ENCODE measurements around the gene ERBB4.

Gene ERBB4

DNA sequence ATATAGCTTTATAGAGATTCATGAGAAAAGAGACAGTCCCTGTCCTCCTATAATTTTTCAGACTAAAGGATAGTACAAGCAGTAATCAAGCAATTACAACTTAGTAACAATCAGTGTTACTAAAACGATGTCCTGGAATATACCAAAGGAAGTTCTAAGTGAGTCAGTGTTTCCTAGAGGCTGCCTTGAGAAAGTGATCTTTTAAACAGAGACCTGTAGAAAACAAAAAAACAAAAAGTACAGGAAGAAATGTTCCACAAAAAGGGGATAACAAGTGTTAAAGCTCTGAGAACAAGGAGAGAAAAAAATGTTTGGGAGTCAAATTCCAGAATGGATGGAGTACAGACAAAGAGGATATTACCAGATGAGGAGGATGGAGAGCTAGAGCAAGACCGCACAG lies 556.4 kb downstream of the ERBB4 start:
- no peak for DNase-seq

DNA sequence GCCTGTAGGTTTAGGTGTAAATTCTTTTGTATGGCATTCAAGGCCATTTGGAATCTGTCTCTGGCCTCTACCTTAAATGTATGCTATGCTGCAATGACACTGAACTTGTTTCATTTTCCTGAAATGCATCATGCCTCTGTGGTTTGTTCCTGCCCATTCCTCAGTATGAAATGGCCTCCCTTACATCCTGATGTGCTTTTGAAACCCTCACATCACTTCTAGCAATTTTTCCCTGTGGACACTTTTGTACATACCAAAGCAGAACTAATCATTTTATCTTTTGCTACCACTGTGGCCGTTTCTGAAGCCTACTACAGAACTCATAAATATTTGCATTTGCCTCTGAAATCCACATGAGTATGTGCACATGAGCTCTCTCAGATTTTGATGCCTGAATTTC lies 557.2 kb downstream of the ERBB4 start:
- DNase-seq, result no peak

DNA sequence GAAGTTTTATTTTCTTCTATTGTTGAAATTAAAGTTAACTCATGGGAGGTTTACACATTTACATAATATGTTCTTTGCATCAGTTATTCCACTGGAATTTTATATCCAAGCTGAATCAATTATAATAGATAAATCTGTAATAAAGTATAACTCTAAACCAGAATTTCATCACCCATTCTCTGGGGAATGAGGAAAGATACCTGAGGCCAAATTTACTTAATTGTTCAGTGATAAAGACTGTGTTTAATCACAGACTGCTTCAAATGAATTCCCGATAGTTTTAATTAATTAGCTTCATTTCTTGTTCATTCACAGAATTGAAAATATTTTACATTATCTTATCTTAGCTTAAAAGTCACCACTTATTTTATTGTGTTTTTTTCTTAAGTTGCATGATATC lies 562.5 kb downstream of the ERBB4 start:
- no peak for DNase-seq

DNA sequence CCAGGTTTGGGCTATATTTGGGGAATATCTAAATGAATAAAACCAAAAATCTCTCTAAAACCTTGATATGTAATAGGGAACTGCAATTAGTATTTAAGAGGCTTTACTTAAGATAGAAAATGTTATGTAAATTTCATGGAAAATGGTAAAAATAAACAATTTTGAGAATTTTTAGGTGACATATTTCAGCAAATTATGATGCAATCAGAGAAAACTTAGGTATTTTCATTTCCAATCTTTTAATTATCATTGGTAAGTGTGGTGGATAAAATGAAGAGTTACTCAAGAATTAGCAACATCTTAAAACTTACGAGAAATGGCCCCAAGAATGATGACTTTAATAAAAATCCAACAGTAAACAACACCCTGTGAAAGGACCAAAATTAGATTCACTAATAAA lies 571.4 kb downstream of the ERBB4 start:
- no peak for DNase-seq

DNA sequence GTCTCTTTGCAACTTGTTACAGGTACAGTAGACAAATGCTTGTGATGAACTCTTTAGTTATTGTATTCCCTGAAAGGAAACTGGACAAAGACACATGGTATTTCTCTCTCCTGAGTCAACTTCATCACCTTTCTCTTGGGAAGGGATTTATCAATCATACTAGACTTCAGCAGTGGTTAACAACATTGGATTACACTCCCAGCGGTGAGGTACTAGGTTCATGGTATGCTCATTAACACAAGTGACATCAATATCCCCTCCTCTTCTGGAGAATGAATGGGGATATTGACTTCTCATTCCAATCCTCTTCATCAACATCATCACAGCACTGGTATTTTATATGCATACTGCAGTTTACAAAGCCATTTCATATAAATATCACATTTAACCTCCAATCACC lies 574.6 kb downstream of the ERBB4 start:
- no peak for DNase-seq

DNA sequence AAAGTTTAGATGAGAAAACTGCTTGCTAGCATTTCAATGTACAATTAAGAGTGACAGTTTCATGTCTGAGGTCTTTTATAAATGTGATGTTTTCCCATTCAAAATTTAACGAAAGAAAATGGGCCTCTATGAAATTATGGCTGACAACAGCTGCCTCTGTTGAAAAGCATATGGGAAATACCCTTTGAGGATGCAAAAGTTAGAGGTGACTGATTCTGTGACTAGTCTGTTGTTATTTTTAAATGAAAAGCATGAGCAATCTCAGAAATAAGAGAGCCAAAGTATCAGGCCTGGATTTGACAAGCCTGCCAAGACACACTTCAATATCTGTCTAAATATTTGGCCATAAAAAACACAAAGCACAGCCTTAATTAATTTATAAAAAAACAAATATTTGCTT lies 580.8 kb downstream of the ERBB4 start:
- no peak for DNase-seq

DNA sequence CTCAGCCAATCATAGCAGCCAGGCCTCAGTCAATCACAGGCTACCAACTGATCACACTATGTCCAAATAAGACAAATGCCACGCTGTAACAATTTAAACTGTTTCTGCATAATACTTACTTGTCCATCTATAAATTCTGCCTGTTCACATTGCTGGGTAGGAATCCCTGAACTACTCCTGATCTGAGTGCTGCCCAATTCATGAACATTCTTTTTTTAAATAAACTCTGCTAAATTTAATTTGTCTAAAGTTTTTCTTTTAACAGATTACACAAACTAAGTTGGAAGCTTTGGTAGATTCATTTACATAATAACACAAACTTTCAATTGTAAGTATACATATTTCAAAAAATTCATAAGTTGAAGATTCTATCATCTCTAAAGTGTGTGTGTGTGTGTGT lies 583.0 kb downstream of the ERBB4 start:
- no peak for DNase-seq

DNA sequence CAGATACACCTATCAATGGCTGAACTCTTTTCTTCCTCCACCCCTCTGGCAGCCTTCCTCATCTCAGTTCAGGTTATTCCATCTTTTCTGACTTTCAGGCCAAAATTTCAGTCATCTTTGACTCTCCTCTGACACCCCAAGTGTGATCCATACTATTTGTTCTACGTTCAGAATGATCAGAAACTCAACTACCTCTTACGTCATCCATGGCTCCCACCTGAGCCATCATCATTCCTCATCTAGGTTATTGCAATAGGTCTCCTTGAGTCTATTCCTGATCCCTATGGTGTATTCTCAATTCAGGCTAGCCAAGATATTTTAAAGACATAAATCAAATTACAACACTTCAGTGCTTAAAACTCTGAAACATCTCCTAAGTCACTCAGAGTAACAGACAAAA lies 589.7 kb downstream of the ERBB4 start:
- DNase-seq, result no peak

DNA sequence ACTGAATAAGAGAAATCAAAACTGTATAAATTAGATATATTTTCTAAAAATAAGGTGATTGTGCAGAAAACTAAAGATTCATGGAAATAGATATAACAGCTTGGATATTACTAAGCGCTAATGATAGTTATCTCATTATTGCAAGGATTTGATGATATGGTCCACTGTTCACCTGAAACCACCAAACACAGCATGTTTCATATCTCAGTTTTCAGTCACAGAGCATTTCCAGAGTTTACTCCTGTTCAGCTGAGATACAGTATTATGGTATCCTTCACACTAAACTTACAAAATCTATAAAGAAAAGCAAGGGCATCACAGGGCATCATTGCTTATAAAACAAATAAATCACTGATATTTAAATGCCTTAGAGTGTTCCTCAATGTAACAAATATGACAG lies 591.6 kb downstream of the ERBB4 start:
- no peak for DNase-seq

DNA sequence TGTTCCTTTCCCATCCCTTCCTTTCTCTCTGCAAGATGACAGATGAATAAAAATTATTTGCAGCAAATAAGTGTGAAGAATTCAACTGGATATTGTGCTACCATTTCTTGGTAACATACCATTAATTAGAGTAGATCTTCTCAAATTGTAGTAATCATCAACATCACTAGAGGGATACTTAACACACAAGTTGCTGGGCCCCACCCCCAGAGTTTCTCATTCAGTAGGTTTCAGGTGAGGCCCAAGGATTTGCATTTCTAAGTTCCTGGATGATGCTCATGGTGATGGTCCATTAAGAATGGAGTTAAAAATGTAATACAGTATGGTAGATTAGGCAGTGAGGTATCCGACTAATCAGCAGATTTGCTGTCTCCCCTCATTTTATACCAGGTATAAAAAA lies 594.0 kb downstream of the ERBB4 start:
- DNase-seq, result no peak

DNA sequence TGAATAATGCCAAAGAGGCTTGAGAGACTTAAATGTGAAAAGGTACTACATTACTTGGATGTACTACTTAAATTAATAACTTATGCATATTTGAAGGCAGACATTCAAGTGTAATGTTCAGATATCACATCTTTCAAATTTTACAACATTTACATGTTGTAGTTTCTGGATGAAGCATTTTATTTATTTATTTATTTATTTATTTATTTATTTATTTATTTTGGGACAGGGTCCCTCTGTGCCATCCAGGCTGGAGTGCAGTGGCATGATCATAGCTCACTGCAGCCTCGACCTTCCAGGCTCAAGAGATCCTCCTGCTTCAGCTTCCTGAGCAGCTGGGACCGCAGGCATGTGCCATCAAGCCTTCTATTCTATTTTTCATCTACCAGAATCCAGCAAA lies 596.4 kb downstream of the ERBB4 start:
- no peak for DNase-seq

DNA sequence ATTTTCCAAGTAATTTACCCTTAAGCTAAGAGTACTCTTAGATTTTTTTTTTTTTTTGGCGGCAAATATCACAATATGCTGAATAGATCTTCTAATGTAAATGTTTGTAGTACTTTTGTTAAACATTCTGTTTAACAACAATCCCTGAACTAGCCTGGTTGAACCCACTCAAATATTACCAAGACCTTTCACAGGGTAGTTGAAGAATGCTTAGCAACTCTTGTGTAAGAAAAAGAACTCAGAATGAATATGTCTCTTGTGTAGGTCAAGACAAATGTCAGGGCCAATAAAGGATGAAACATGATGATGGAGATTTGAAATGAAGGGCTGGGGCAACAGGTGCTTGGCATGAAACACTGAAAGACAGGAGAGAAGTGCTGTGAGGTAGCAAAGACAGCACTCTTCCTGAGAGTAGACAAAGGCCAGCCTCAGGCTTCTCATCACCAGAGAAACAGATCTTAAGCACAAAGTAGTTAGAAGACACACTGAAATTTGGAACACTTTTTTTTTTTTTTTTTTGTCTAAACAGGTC lies 597.3 kb downstream of the ERBB4 start:
- no peak for DNase-seq

DNA sequence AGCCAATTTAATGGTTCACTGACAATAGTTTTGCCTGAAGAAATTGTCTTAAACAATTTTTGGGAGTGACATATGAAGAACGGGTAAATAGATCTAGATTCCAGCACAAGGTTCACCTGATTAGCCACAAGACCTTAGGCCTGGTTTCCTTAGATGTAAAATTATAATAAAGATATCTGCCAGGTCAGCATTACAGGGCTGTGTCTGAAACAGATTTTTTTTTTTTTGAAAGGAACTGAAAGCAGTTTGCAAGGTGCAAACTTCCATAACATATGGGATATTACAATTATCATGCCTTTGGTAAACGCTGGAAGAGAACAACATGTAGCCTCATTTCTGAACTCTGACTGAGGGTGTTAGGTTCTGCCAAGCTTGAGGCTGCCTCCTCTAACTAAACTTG lies 599.4 kb downstream of the ERBB4 start:
- DNase-seq, result no peak

DNA sequence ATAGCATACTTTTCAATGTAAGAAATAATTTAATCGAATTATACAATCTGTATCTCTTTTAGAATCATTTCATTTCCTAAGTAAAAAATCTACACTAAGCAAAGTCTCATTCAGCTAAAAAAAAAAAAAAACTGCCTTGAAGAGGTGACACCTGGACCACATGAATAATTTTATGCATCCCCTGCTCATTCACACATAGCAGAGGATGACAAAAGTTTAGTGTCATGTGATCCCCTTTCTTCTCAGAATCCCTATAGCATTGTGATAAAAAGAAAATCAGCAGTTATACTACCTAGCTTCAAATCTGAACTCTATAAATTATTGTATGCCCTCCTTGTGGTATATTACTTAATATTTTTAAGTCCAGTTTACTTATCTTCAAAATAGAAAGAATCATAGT lies 603.8 kb downstream of the ERBB4 start:
- no peak for DNase-seq

DNA sequence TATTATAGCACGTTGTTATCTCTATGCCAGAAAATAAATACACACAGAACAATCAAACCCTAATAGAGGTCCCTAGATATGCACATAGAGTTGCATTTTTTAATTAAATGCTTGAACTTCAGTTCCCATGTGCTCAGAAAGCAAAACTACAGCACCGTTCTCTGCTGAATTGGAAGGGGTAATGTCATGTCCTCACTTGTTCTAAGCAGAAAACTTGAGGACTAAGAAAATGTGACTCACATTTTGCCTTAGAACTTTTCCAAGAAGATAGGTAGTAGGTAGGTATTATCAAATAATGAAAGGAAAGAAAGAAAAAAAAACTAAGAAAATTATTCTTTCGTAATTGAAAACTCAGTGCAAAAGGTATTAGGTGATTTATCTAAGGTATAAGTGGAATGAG lies 607.3 kb downstream of the ERBB4 start:
- no peak for DNase-seq

DNA sequence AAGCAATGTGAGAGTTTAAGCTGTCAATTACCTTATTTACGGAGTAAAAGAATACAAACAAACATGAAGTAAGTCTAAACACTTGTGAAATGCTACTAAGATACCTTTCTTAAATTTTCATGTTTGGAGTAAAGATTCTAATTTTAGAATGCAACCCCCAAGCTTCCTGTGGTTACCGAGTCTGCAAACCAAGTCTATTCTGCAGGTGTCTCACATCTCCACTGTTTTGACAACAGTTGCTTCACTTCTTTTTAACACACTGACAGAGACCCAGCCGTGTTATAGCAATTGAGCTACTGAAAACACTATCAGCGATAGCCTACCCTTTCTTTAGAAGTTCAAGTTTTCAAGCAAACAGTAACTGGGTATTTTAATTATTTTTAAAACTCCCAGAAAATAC lies 608.3 kb downstream of the ERBB4 start:
- DNase-seq, result no peak

DNA sequence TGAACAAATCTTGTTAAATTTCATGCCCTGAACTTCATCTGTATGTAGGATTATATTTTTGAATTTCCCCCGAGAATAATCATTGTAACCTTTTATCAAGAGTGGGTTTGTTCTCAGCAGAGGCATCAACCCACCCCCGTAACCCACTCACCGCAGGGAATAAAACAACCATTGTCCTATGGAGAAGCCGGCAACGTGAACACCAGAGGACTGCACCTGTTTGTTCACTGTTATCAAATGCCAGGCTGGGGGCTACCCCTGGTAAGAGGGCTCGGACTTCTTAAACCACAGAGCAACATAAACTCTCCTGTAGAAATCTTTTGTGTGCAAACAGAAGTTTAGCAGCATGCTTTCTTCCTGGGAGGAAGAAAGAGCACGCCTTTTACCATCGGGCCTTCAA lies 610.4 kb downstream of the ERBB4 start:
- no peak for DNase-seq

DNA sequence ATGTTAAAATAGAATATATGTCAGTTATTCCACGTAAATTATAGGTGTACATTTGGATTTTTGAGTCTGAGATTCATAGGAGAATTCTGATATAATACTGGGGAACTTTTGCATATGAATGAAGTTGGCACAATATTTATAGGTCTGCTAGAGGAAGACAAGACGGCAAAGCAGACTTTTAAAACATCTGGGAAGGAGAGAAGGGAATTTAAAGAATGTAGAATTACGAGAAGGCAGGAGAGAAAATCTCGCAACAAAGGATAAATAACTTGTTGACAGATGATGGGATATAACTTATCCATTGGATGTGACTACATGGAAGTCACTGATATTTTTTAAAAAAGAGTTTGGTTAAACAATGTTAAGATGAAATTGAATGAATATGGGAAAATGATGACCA lies 615.6 kb downstream of the ERBB4 start:
- DNase-seq, result no peak

DNA sequence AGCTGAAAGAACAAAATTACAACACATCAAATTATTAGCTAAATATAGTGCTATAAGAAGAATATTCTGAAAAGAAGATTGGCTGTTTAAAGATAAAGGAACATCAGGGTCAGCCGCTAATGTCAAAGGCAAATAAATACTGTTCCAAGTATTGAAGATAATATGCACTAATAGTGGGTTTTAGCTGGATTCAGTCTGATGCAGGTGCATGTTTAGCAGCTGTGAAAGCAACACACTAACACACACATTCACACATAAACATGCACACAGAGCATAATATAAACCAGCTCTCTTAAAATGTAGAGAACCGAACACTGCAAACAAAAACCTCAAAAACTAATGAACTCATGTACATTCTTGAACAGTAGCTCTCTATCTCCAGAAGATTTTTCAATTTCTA lies 634.6 kb downstream of the ERBB4 start:
- DNase-seq, result no peak

DNA sequence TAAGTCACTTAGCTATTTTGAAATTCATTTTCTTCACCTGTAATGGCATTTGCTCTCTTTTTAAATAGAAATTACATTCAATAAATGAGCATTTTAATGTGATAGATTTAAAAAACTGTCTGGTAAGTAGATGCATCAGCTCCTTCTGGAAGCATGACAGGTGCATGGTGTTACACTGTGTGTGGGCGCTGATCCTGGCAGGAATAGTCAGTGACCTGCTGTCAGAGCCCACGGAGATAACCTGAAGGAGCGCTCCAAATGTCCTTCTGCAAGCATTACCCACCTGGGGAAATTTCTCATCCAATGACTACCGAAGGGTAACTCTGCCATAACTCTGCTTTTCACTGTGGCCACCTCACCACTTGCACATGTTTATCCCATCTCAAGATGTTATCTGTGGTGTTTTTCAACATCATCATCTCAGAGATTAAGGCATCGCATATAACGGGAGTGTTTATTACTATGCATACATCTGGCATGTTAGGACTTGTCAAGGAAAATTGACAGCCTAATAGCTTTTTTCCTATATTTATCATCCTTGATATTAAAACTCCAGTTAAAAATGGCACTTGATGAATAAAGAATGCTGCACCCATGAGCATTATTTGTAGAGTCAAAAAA lies 637.3 kb downstream of the ERBB4 start:
- DNase-seq, result no peak

DNA sequence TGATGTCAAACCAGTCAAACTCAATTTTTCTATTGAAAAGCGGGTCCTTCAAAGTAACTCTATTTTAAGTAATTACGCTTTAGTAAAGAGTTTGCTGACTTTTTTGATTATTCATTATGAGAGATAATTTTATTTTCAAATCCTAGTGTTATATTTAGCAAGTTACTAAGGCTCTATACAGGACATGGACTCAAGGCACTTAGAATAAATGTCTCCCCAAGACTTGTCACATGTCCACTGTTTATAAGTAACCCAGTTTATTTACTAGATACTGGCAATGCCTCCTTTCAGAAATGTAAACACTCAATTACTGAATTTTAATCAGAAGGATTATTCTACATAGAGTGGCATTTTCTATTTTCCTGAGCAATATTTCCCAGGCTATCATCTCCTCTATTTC lies 638.1 kb downstream of the ERBB4 start:
- no peak for DNase-seq

DNA sequence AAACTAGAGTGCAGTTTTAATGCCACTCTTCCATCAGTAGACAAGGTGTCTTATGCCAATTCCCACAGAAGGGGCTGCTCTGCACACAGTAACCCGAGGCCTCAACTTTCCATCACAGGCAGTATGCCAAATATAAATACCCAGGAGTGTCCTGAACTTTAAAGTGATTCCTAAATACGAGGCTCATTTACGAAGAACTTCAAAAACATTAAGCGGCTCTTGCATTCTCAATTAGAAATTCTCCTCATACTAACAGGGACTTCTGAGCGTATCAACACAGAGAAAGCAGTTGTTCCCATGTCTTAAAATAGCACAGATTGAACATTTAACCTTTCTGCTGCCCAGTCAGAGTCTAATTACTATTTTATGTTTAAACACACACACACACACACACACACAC lies 638.6 kb downstream of the ERBB4 start:
- no peak for DNase-seq

DNA sequence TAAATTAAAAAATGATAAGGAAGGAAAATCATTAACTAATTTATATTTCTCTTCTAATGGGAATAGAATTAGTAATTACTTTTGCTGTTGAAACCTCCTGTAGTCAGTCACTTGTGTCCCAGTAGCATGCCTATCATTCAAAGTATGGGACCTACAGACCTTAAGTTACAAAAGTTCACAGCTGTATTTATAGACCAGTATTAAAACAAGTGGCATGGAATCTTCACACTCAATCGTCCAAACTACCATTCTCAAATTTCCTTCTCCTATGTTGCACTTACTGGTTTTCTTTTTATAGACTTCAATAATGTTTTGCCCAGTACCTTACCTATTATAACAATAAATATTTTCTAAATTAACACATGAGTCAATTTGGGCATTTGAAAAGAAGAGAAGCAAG lies 639.9 kb downstream of the ERBB4 start:
- no peak for DNase-seq

DNA sequence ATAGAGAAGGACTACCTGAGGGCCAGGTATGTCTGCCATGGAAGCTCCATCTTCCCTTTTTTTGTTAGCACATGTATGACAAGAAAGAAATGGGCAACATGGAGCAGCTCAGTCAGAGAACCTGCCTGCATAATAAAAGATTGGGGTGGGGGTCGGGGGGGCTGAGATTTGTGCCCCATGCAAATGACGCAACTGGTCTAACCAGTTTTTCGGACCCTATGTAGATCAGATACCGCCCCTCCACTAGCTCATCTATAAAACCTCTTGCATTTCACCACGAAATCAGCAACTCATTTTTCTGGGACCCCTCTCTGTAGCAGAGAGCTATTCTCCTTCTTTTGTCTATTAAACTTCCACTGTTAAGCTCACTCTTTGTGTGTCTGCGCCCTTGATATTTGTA lies 657.2 kb downstream of the ERBB4 start:
- no peak for DNase-seq

DNA sequence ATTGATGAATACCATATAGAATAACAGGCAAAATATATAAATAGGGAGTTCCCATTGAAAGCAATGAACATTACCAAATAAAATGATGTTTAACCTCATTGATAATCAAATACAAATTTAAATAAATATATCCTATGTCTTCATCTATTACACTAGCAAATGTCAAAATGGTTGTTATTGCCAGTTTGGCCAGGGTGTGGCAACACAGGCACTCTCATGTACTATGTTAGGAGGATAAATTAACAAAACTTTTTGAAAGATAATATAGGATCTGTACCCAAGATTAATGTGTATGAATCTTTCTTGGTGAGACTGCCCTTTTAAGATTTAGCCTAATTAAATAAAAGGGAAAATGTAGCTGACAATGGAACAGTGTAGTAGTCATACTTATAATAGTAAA lies 659.3 kb downstream of the ERBB4 start:
- no peak for DNase-seq

DNA sequence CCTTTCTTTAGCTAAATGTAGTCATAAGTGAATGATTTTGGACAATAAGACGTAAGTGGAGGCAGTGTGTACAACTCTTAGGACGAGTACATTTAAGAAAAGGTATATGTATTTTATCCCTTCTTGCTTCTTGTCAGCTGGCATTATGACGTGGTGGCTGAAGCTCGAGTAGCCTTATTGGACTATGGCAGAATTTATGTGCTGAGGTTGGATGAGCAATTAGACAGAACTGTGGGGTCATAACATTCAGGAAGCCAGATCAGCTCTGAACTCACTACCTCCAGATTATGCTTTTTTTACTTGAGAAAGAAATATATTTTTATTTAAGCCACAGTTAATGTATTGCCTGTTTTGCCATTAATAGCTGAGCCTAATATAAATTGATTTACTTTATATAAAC lies 661.5 kb downstream of the ERBB4 start:
- no peak for DNase-seq
